Ovary (tissue), 9 donors: Measurements from ENCODE around the gene CDCA3. TPM values are rescaled to one million over a fixed set of nuclear protein-coding genes. Genes with fewer than 3 reads are reported as not detected.

Experiments used
- DNase-seq, 5 donors: peaks; one replicate each; pipeline ENCODE4 v3.0.0-alpha.2; 2019 to 2020
- H3K27ac ChIP-seq, 2 donors: fragments of 200-600 bp; one replicate each; pipeline versions ENCODE4 v1.5.1 to v1.8.0; 2019 to 2022
- H3K27me3 ChIP-seq: fragments of 200-600 bp; one replicate; pipeline ENCODE4 v1.8.0; 2022
- H3K36me3 ChIP-seq: fragments of 200-600 bp; sonication (generic); one replicate; pipeline ENCODE4 v1.5.1; 2019
- H3K4me1 ChIP-seq: one replicate; pipeline ENCODE4 v1.8.1; 2013; ENCODE audit warnings: mild to moderate bottlenecking, moderate library complexity; ENCODE audit not compliant: insufficient read depth
- H3K4me3 ChIP-seq: fragments of 200-600 bp; sonication (generic); one replicate; pipeline ENCODE4 v1.5.1; 2017
- H3K9me3 ChIP-seq, 2 donors: fragments of 200-600 bp in 1 of 2; sonication (generic) in 1 of 2; one replicate each; pipeline versions ENCODE4 v1.5.1 to v1.8.1; 2013 to 2019; ENCODE audit warnings: mild to moderate bottlenecking in 1 of 2, moderate library complexity in 1 of 2
- CTCF ChIP-seq, 3 donors: fragments of 450-650 bp in 2 of 3; fragments of 200-600 bp in 1 of 3; IDR thresholded peaks; one replicate each; pipeline versions ENCODE4 v1.5.1 to v1.8.0; 2016 to 2022; ENCODE audit warnings: antibody characterized with exemption in 3 of 3, mild to moderate bottlenecking in 1 of 3
- EP300 ChIP-seq: sonication (generic); formaldehyde crosslinking; IDR thresholded peaks from one replicate; pipeline ENCODE4 v1.6.1; 2017; ENCODE audit warnings: antibody characterized with exemption
- POLR2A ChIP-seq: fragments of 450-650 bp; IDR thresholded peaks from one replicate; pipeline ENCODE4 v1.6.1; 2017; ENCODE audit warnings: antibody characterized with exemption, mild to moderate bottlenecking, moderate library complexity
- WGBS, 3 donors: extraction: QIAGEN DNeasy Blood & Tissue Kit in 1 of 3; methylation state at CpG; one replicate each; pipeline versions ENCODE4 v1.1.5 to v1.1.7; 2013 to 2017; 5-methylcytosine and 5-hydroxymethylcytosine counted together
- intact Hi-C, 4 donors: fragments of 100-400 bp; cut with DNase I; formaldehyde crosslinking; loops; one replicate each; pipeline versions ENCODE4 v1.11.0 to v1.15.1; 2022 to 2023
- polyA plus RNA-seq, 2 donors: library from polyadenylated mRNA; stranded (reverse); fragments of 200-250 nt in 1 of 2; fragments of 350-450 nt in 1 of 2; fragmentation: Illumina TruSeq in 1 of 2; extraction: RNeasy Lipid Tissue Mini Kit (QIAGEN cat#74804) in 1 of 2; gene quantifications; one replicate each; pipeline ENCODE4 v1.2.3, GENCODE V29; 2013 to 2014
- total RNA-seq, 7 donors: library from RNA; depleted of rRNA in 2 of 7; stranded (reverse); fragments of >200 nt in 2 of 7; fragmentation: NEBNext Ultra II Directional in 3 of 7; extraction: Animal tissue kit (Norgen Biotek cat#: 25700) in 3 of 7; gene quantifications; one replicate each; pipeline versions ENCODE4 v1.1.0 to v1.2.4, GENCODE V29; 2016 to 2023
- donor health status: DM: no; HTN: no; CAD: no; lungs with moderate emphysema.
- donor health status: DM: no; HTN: no; CAD: no.
- donor health status: Bipolar disorder and iron deficiency.
- donor health status: DM: yes; HTN: yes; CAD: no.
- donor health status: DM: no; HTN: no; CAD: no.
- donor health status: DM: yes; HTN: yes; CAD: no.

CDCA3 gene
- total and polyA plus RNA-seq, 9 donors = 0.18 to 1.6 (median 0.74) TPM

DNA sequence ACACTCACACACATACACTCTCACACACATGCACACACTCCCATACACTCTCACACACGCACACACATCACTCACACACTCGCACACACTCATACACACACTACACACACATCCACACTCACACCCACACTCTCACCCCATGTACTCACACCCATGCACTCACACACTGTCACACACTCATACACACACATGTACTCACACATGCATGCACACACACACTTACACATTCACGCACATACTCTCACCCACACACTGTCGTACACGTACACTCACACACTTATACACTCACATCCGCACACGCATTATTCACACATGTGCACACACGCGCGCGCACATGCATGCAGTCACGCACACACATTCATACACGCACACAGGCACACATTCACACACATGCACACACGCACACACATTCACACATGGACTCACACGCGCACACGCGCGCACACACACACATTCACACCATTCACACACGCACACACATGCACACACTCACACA is 33.4 kb downstream of the CDCA3 start:
- no peak for TF ChIP-seq EP300
- TF ChIP-seq POLR2A = no peak
- TF ChIP-seq CTCF (IDR thresholded peaks at IDR 0.05) = no peak
- Histone ChIP-seq H3K27me3 (no peaks in the 10 kb centered on the region), H3K4me1 (peaks cover 6% of the 10 kb centered on the region), H3K9me3 (no peaks in the 10 kb centered on the region), H3K36me3 (no peaks in the 10 kb centered on the region), H3K27ac (no peak overlapping the region), H3K4me3 (no peak overlapping the region)
- intact Hi-C loops = no loop called here
- WGBS, 3 donors = 77 to 81% (median 79%) methylated on average over 20 of the region's 20 CpGs
- no peak for DNase-seq

GRCh38 chr12:6817098-6817497 is 34.0 kb downstream of the CDCA3 start:
- no peak for TF ChIP-seq EP300
- no peak for TF ChIP-seq CTCF (IDR thresholded peaks at IDR 0.05)
- TF ChIP-seq POLR2A = no peak
- no peak for DNase-seq
- intact Hi-C loops = no loop called here
- Histone ChIP-seq H3K4me1 (peaks cover 6% of the 10 kb centered on the region), H3K9me3 (no peaks in the 10 kb centered on the region), H3K36me3 (no peaks in the 10 kb centered on the region), H3K27me3 (no peaks in the 10 kb centered on the region), H3K27ac (no peak overlapping the region), H3K4me3 (no peak overlapping the region)
- 79 to 90% (median 83%) methylated on average over 8 of the region's 8 CpGs for WGBS, 3 donors

- TF ChIP-seq POLR2A (no peak), EP300 (no peak), CTCF (IDR thresholded peaks at IDR 0.05) (no peak)
- Histone ChIP-seq H3K27ac (no peak overlapping the region), H3K4me3 (no peak overlapping the region), H3K27me3 (no peaks in the 10 kb centered on the region), H3K36me3 (no peaks in the 10 kb centered on the region), H3K9me3 (no peaks in the 10 kb centered on the region), H3K4me1 (peaks cover 4% of the 10 kb centered on the region)
- DNase-seq = no peak
- WGBS, 3 donors = 58 to 66% (median 63%) methylated on average over 3 of the region's 3 CpGs
- intact Hi-C loops = no loop called here
Observed at GRCh38 chr12:6816598-6816997, 34.5 kb downstream of the CDCA3 start.

- no peaks in the 10 kb centered on the region for H3K36me3 ChIP-seq
- 55 to 65% (median 62%) methylated on average over 4 of the region's 4 CpGs for WGBS, 3 donors
- H3K4me1 ChIP-seq = no peaks in the 10 kb centered on the region
- H3K9me3 ChIP-seq = no peaks in the 10 kb centered on the region
- no peak overlapping the region for H3K27ac ChIP-seq
- no peaks in the 10 kb centered on the region for H3K27me3 ChIP-seq
- intact Hi-C loops = no loop called here
- DNase-seq = no peak
- TF ChIP-seq EP300 (no peak), POLR2A (no peak), CTCF (IDR thresholded peaks at IDR 0.05) (no peak)
- H3K4me3 ChIP-seq = no peak overlapping the region
Observed at GRCh38 chr12:6813363-6813762, 37.7 kb downstream of the CDCA3 start.

DNA sequence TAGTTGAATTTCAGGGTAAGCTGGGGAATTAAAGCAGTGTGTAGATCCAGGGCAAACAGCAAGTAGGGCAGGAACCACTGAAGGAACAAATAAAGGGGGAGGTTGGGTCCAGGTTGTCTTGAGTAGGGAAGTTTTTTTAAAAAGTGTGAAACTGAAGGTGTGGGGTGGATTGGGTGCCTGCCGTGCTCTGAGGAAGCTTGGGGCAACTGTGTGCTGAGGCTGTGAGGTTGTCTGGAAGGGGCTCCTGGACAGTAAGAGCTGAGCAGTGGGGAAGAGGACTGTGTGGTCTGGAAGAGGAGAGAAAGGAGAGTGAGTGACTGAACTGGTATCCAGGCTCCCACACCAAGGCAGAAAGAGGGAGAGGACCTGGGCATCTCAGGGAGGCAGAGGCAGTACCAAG is 40.3 kb downstream of the CDCA3 start:
- no peaks in the 10 kb centered on the region for H3K4me1 ChIP-seq
- no peaks in the 10 kb centered on the region for H3K36me3 ChIP-seq
- no peak overlapping the region for H3K4me3 ChIP-seq
- H3K27ac ChIP-seq = no peak overlapping the region
- DNase-seq = no peak
- H3K27me3 ChIP-seq = no peaks in the 10 kb centered on the region
- H3K9me3 ChIP-seq = no peaks in the 10 kb centered on the region
- intact Hi-C loops = no loop called here
- TF ChIP-seq EP300 (no peak), CTCF (IDR thresholded peaks at IDR 0.05) (no peak), POLR2A (no peak)
- 58 to 83% (median 76%) methylated on average over 1 of the region's 1 CpG for WGBS, 3 donors
